ENCODE data around the gene EXPH5. TPM values are rescaled to one million over a fixed set of nuclear protein-coding genes. Genes with fewer than 3 reads are reported as not detected.

Gene EXPH5
- total and polyA plus RNA-seq, 9 of the 15 experiments (the other 6 are each of a cell fraction or from before 2014, with no cell fraction given), result 1.3 to 8.5 (median 4.8) TPM

DNA sequence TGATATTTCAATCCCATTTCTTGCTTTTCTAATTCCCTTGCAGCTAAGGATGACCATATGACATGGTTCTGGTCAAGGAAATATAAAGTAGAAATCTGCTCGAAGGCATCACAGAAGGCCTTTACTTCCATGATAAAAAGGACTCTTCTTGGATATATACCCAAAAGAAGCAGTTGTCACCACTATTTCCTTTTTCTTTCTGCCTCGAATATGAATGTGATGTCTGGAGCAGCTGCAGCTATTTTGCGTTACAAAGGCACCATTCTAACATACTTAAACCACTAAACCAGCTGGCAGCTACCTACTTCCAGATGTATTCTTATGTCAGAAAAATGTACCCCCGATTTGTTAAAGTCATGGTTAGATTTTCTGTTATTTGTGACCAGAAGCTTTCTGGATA lies 18.9 kb downstream of the EXPH5 start:
- CTCF ChIA-PET (ENCODE audit: low intra/inter-chr PET ratio), result no interaction called here
- no peak for FAIRE-seq

DNA sequence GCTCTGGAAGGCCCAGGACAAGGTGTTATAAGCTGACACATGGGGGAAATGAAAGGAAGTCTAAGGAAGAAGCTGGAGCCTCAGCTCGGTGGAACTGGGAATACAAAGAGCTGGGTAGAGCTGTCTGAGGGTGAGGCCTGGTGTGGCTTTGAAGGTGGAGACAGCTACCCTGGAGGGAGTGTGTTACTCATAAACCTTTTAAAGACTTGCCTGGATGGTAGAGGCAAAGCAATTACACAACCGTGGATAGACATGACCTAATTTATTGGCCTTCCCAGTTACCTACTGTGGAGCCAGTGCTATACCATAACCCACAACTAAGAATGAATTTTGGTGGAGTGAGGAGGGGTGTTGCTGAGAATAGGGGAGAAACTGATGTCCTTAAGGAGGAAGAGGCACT lies 22.6 kb downstream of the EXPH5 start:
- in situ Hi-C loops (cut with MboI) (no loop called here), intact Hi-C loops (cut with micrococcal nuclease) (no loop called here)
- FAIRE-seq (no peak), DNase-seq (ENCODE audit: extremely low read depth in 1 of 4, low spot score in 3 of 4) (no peak), ATAC-seq (peak; percentile 56)
- peaks cover 2% of the 10 kb centered on the region; the same call in 1 of the 3 replicates for H3K36me3 ChIP-seq (ENCODE audit: control insufficient read depth, insufficient read depth, low read length)
- no peak overlapping the region for H3K27ac ChIP-seq (ENCODE audit: extremely low read depth, low read depth, low read length)
- no peaks in the 10 kb centered on the region for H3K27me3 ChIP-seq (ENCODE audit: control insufficient read depth in 2 of 2, insufficient read depth in 2 of 2, low read length in 2 of 2)
- no peak overlapping the region for H3K4me3 ChIP-seq
- no peaks in the 10 kb centered on the region for H4K20me1 ChIP-seq (replicated peaks; ENCODE audit: control insufficient read depth, insufficient read depth, low read length)
- no peaks in the 10 kb centered on the region for H3K79me2 ChIP-seq (ENCODE audit: control insufficient read depth, insufficient read depth, low read length)
- ChIA-PET CTCF (ENCODE audit: low intra/inter-chr PET ratio) (no interaction called here), POLR2A (interaction anchor here (0.8 to 1.3 kb wide), 5 partner anchors 9 to 37 kb away, joined by 3 to 4 read pairs (median 3); no protein-coding TSS in a partner anchor)
- no peak overlapping the region for H2AFZ ChIP-seq (ENCODE audit: low read depth, low read length)
- H3K4me2 ChIP-seq (ENCODE audit: insufficient read depth, low read length), result no peak overlapping the region
- no TSS peak for BruUV-seq (replicated peaks)
- WGBS (ENCODE audit: insufficient coverage, low coverage, missing lambda C conversion rate), result 73% methylated on average over 2 of the region's 2 CpGs
- no peak overlapping the region for H3K9ac ChIP-seq (ENCODE audit: insufficient read depth in 1 of 2, low read depth in 2 of 2, low read length in 2 of 2)
- H3K9me1 ChIP-seq (ENCODE audit: control insufficient read depth, insufficient read depth, low read length), result no peaks in the 10 kb centered on the region
- H3K4me1 ChIP-seq (replicated peaks in 1 of 2; ENCODE audit: control insufficient read depth in 2 of 2, insufficient read depth in 2 of 2, low read length in 2 of 2), result peaks cover 3 to 4% of the 10 kb centered on the region in 2 experiments; a peak in 1 of 5 replicates
- no peaks in the 10 kb centered on the region for H3K9me3 ChIP-seq (replicated peaks; ENCODE audit: control insufficient read depth, insufficient read depth, low read depth, low read length)
- TF ChIP-seq MCM3 (IDR thresholded peaks at IDR 0.05), result no peak
- TF ChIP-seq MTF1 (CRISPR knock-in tag; IDR thresholded peaks at IDR 0.05; ENCODE audit: borderline replicate concordance), result no peak
- TF ChIP-seq ZNF316 (IDR thresholded peaks at IDR 0.05), result no peak
- TF ChIP-seq, protein P1, sequence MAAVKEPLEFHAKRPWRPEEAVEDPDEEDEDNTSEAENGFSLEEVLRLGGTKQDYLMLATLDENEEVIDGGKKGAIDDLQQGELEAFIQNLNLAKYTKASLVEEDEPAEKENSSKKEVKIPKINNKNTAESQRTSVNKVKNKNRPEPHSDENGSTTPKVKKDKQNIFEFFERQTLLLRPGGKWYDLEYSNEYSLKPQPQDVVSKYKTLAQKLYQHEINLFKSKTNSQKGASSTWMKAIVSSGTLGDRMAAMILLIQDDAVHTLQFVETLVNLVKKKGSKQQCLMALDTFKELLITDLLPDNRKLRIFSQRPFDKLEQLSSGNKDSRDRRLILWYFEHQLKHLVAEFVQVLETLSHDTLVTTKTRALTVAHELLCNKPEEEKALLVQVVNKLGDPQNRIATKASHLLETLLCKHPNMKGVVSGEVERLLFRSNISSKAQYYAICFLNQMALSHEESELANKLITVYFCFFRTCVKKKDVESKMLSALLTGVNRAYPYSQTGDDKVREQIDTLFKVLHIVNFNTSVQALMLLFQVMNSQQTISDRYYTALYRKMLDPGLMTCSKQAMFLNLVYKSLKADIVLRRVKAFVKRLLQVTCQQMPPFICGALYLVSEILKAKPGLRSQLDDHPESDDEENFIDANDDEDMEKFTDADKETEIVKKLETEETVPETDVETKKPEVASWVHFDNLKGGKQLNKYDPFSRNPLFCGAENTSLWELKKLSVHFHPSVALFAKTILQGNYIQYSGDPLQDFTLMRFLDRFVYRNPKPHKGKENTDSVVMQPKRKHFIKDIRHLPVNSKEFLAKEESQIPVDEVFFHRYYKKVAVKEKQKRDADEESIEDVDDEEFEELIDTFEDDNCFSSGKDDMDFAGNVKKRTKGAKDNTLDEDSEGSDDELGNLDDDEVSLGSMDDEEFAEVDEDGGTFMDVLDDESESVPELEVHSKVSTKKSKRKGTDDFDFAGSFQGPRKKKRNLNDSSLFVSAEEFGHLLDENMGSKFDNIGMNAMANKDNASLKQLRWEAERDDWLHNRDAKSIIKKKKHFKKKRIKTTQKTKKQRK (IDR thresholded peaks at IDR 0.05; ENCODE audit: borderline replicate concordance, low read depth, low read length), result no peak
- no peak for TF ChIP-seq PKNOX1 (IDR thresholded peaks at IDR 0.05)
- no peak for TF ChIP-seq TCFL5 (CRISPR knock-in tag; conservative IDR thresholded peaks at IDR 0.05)
- no peak for TF ChIP-seq GATAD2A (IDR thresholded peaks at IDR 0.05)
- no peak for TF ChIP-seq ZC3H11A (IDR thresholded peaks at IDR 0.05; ENCODE audit: low read depth, low read length)
- no peak for TF ChIP-seq TRIM28 (IDR thresholded peaks at IDR 0.05)
- no peak for TF ChIP-seq ATF1 (CRISPR knock-in tag; IDR thresholded peaks at IDR 0.05)
- TF ChIP-seq ATF1 (tag; IDR thresholded peaks at IDR 0.05), result no peak
- TF ChIP-seq ZNF146 (CRISPR knock-in tag; IDR thresholded peaks at IDR 0.05; ENCODE audit: unreplicated experiment), result no peak

More for the DNA sequence above, 18.9 kb downstream of the EXPH5 start:
- BruUV-seq (replicated peaks), result no TSS peak
- POLR2A ChIA-PET, result no interaction called here
- DNase-seq (ENCODE audit: extremely low read depth in 1 of 4, low spot score in 3 of 4) (no peak), ATAC-seq (no peak)
- Histone ChIP-seq H3K9me1 (ENCODE audit: control insufficient read depth, insufficient read depth, low read length) (no peaks in the 10 kb centered on the region), H3K9me3 (replicated peaks; ENCODE audit: control insufficient read depth, insufficient read depth, low read depth, low read length) (no peaks in the 10 kb centered on the region), H3K9ac (ENCODE audit: insufficient read depth in 1 of 2, low read depth in 2 of 2, low read length in 2 of 2) (no peak overlapping the region), H3K4me2 (ENCODE audit: insufficient read depth, low read length) (no peak overlapping the region), H4K20me1 (replicated peaks; ENCODE audit: control insufficient read depth, insufficient read depth, low read length) (no peaks in the 10 kb centered on the region), H2AFZ (ENCODE audit: low read depth, low read length) (no peak overlapping the region), H3K36me3 (ENCODE audit: control insufficient read depth, insufficient read depth, low read length) (no peaks in the 10 kb centered on the region), H3K27ac (ENCODE audit: extremely low read depth, low read depth, low read length) (no peak overlapping the region), H3K79me2 (ENCODE audit: control insufficient read depth, insufficient read depth, low read length) (no peaks in the 10 kb centered on the region), H3K4me3 (no peak overlapping the region), H3K27me3 (ENCODE audit: control insufficient read depth in 2 of 2, insufficient read depth in 2 of 2, low read length in 2 of 2) (no peaks in the 10 kb centered on the region), H3K4me1 (replicated peaks in 1 of 2; ENCODE audit: control insufficient read depth in 2 of 2, insufficient read depth in 2 of 2, low read length in 2 of 2) (peaks cover 0 to 4% of the 10 kb centered on the region in 2 experiments; a peak in 1 of 5 replicates)
- intact Hi-C loops (cut with micrococcal nuclease), result no loop called here
- in situ Hi-C loops (cut with MboI), result no loop called here
- TF ChIP-seq ADNP (tag; IDR thresholded peaks at IDR 0.05) (0 out of 2 replicates have a peak, but pooled peaks have one; percentile 49), CBFB (CRISPR knock-in tag; IDR thresholded peaks at IDR 0.05) (no peak), ZBTB8A (IDR thresholded peaks at IDR 0.05; ENCODE audit: partially characterized antibody) (no peak), ZBTB7A (IDR thresholded peaks at IDR 0.05; ENCODE audit: borderline replicate concordance, control insufficient read depth, low read depth, low read length) (no peak), RBM25 (IDR thresholded peaks at IDR 0.05; ENCODE audit: low read depth, low read length, severe bottlenecking) (peak; percentile 92)
- 71% methylated on average over 4 of the region's 4 CpGs for WGBS (ENCODE audit: insufficient coverage, low coverage, missing lambda C conversion rate)
